ENCODE results near the gene AUNIP.

Gene AUNIP

GRCh38 chr1:25825605-25826004 is 33.7 kb downstream of the AUNIP start:
- no peak for DNase-seq

- DNase-seq, result no peak
These were observed 37.6 kb downstream of the AUNIP start for GRCh38 chr1:25821630-25822091.

GRCh38 chr1:25821112-25821476 is 38.2 kb downstream of the AUNIP start:
- no peak for DNase-seq

- no peak for DNase-seq
These were observed 38.8 kb downstream of the AUNIP start for GRCh38 chr1:25820247-25821111.

- DNase-seq, result no peak
These were observed 39.6 kb downstream of the AUNIP start, which contains the start of gene MTFR1L for GRCh38 chr1:25819491-25820246. TSS of gene MTFR1L (plus strand) at chr1:25819954. CDS start at chr1:25823105, 3,151 bp downstream.

- DNase-seq, result no peak
These were observed 40.7 kb downstream of the AUNIP start for GRCh38 chr1:25818569-25818968.

GRCh38 chr1:25817840-25818501 is 41.3 kb downstream of the AUNIP start:
- no peak for DNase-seq

- DNase-seq, result no peak
These were observed 43.0 kb downstream of the AUNIP start for GRCh38 chr1:25816112-25816718.

- no peak for DNase-seq
These were observed 43.8 kb downstream of the AUNIP start for GRCh38 chr1:25815208-25816111.

GRCh38 chr1:25814549-25815087 is 44.6 kb downstream of the AUNIP start:
- no peak for DNase-seq

- DNase-seq, result no peak
These were observed 45.4 kb downstream of the AUNIP start for GRCh38 chr1:25813734-25814471.

- DNase-seq, result no peak
These were observed 46.1 kb downstream of the AUNIP start for GRCh38 chr1:25813071-25813733.

- no peak for DNase-seq
These were observed 47.7 kb downstream of the AUNIP start for GRCh38 chr1:25811384-25812082.

- DNase-seq, result no peak
These were observed 48.6 kb downstream of the AUNIP start for GRCh38 chr1:25810341-25811299.

GRCh38 chr1:25809929-25810328 is 49.3 kb downstream of the AUNIP start:
- no peak for DNase-seq

- no peak for DNase-seq
These were observed 49.9 kb downstream of the AUNIP start for GRCh38 chr1:25809283-25809926.

- no peak for DNase-seq
These were observed 50.6 kb downstream of the AUNIP start for GRCh38 chr1:25808481-25809244.

Measured in NCI-H2081 treated with DMSO at 0.1 percent for 48 hours (cell line).